ENCODE results near the gene CATSPER1. TPM values are rescaled to one million over a fixed set of nuclear protein-coding genes. Genes with fewer than 3 reads are reported as not detected.
A peak's percentile ranks its signal among the peaks of the same experiment; 100 is the strongest.

Gene CATSPER1
- total RNA-seq (2014; rRNA removed): 0.17 and 1.1 TPM in 2 replicates
- Bru-seq, nascent RNA: percentile 26 among the genes with signal in this experiment
- percentile 21 among the genes with signal in this experiment for BruChase-seq, experiment 1, labeled RNA remaining after a 6-hour chase
- BruChase-seq, experiment 2, labeled RNA remaining after a 2-hour chase: percentile 19 among the genes with signal in this experiment
- long read RNA-seq, partial matches to known transcripts: 0 of 1 reads
- long read RNA-seq, other reads (novel, unspliced or antisense): 1 of 1 reads

DNA sequence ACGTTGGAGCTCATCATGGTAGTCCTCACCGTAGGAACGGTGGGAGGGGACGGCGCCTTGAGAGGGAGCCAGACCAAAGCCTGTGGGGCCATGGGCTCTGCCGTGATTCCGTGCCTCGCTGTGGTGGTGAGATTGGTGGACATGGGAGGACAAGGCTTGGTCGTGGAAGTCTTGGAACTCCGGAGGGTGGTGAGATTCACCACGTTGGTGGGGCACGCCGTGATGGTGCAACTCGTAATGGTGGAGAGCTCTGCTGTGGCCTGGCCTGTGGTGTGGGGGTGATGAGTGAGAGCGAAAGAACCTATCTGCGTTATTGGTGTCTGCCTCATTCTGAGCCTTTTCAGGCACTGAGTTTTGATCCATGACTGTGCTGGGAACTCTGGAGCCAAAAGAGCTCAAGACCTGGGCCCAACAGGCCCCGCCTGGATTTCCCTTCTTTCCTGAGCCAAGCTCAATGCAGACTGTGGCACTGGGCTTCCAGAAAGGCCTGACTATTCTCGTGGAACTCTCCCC is at the start of gene CATSPER1:
Gene CATSPER1, minus strand, starts transcription at position 463 of the 513 bp plus-strand sequence. Its CDS starts 100 bp downstream, at position 363.
- no peak for ATAC-seq
- no peak within 1 kb of the TSS for H3K27ac ChIP-seq (ENCODE audit: low read length)
- BruUV-seq (replicated peaks): no TSS peak
- H3F3A ChIP-seq (ENCODE audit: low read length, unreplicated experiment): no peaks in the 10 kb centered on the region
- no peak for DNase-seq
- no peak within 1 kb of the TSS for H3K4me3 ChIP-seq (ENCODE audit: low read length)
- POLR2A ChIA-PET (ENCODE audit: unreplicated experiment): no interaction called here
- H4K20me1 ChIP-seq (ENCODE audit: low read length): no peaks in the 10 kb centered on the region
- intact Hi-C loops (cut with micrococcal nuclease): no loop called here
- H3K79me2 ChIP-seq (ENCODE audit: low read length): no peaks in the 10 kb centered on the region
- CTCF ChIA-PET: no interaction called here
- TF ChIP-seq EZH2phosphoT487 (IDR thresholded peaks at IDR 0.05; ENCODE audit: borderline replicate concordance, low read length): no peak
- TF ChIP-seq, protein P1, sequence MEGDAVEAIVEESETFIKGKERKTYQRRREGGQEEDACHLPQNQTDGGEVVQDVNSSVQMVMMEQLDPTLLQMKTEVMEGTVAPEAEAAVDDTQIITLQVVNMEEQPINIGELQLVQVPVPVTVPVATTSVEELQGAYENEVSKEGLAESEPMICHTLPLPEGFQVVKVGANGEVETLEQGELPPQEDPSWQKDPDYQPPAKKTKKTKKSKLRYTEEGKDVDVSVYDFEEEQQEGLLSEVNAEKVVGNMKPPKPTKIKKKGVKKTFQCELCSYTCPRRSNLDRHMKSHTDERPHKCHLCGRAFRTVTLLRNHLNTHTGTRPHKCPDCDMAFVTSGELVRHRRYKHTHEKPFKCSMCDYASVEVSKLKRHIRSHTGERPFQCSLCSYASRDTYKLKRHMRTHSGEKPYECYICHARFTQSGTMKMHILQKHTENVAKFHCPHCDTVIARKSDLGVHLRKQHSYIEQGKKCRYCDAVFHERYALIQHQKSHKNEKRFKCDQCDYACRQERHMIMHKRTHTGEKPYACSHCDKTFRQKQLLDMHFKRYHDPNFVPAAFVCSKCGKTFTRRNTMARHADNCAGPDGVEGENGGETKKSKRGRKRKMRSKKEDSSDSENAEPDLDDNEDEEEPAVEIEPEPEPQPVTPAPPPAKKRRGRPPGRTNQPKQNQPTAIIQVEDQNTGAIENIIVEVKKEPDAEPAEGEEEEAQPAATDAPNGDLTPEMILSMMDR (conservative IDR thresholded peaks at IDR 0.05; ENCODE audit: low read depth, low read length): no peak
- no peak for TF ChIP-seq EZH2 (IDR thresholded peaks at IDR 0.05; ENCODE audit: low read length, unreplicated experiment)
- no peak within 1 kb of the TSS for H3K4me2 ChIP-seq (ENCODE audit: low read length)
- peaks cover 17% of the 10 kb centered on the region for H3K4me1 ChIP-seq (ENCODE audit: insufficient read depth, low read length)
- H3K9me2 ChIP-seq (replicated peaks; ENCODE audit: low read length): no peaks in the 10 kb centered on the region
- no peak within 1 kb of the TSS for H3K9ac ChIP-seq (ENCODE audit: low read length)
- no peaks in the 10 kb centered on the region for H3K27me3 ChIP-seq (ENCODE audit: low read length)
- no peaks in the 10 kb centered on the region for H3K36me3 ChIP-seq (ENCODE audit: low read depth, low read length)
- no peaks in the 10 kb centered on the region for H3K9me3 ChIP-seq (ENCODE audit: low read length)
- no peak within 1 kb of the TSS for H2AFZ ChIP-seq (ENCODE audit: low read length)

DNA sequence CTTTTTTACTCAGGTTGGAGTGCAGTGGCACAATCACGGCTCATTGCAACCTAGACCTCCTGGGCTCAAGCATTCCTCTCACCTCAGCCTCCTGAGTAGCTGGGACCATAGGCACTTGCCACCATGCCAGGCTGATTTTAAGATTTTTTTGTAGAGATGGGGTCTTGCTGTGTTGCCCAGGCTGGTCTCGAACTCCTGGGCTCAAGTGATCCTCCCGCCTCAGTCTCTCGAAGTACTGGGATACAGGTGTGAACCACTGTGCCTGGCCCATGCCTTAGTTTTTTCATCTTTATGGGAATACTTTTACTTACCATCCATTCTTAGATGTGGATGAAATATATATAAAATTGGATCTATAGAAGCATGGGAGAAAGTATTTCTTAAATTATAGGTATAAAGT is 49.0 kb upstream of the CATSPER1 start:
- Histone ChIP-seq H2AFZ (ENCODE audit: low read length) (no peak overlapping the region), H3K9me2 (replicated peaks; ENCODE audit: low read length) (no peaks in the 10 kb centered on the region), H3K27me3 (ENCODE audit: low read length) (no peaks in the 10 kb centered on the region), H3K27ac (ENCODE audit: low read length) (no peak overlapping the region), H3K36me3 (ENCODE audit: low read depth, low read length) (no peaks in the 10 kb centered on the region; the same call in none of the 2 replicates), H3K4me2 (ENCODE audit: low read length) (no peak overlapping the region), H3K4me1 (ENCODE audit: insufficient read depth, low read length) (peaks cover 26% of the 10 kb centered on the region), H3K79me2 (ENCODE audit: low read length) (peaks cover 75% of the 10 kb centered on the region), H3K9ac (ENCODE audit: low read length) (no peak overlapping the region), H3K4me3 (ENCODE audit: low read length) (no peak overlapping the region), H3F3A (ENCODE audit: low read length, unreplicated experiment) (no peaks in the 10 kb centered on the region), H3K9me3 (ENCODE audit: low read length) (no peaks in the 10 kb centered on the region), H4K20me1 (ENCODE audit: low read length) (no peaks in the 10 kb centered on the region)
- ChIA-PET POLR2A (ENCODE audit: unreplicated experiment) (interaction anchor here (0.6 kb wide), 1 partner anchor 19 kb away, joined by 4 read pairs; no protein-coding TSS in a partner anchor), CTCF (no interaction called here)
- BruUV-seq (replicated peaks): no TSS peak
- ATAC-seq (no peak), DNase-seq (no peak)
- intact Hi-C loops (cut with micrococcal nuclease): no loop called here
- TF ChIP-seq EZH2phosphoT487 (IDR thresholded peaks at IDR 0.05; ENCODE audit: borderline replicate concordance, low read length): no peak
- TF ChIP-seq, protein P1 (conservative IDR thresholded peaks at IDR 0.05; ENCODE audit: low read depth, low read length): no peak
- TF ChIP-seq EZH2 (IDR thresholded peaks at IDR 0.05; ENCODE audit: low read length, unreplicated experiment): no peak

DNA sequence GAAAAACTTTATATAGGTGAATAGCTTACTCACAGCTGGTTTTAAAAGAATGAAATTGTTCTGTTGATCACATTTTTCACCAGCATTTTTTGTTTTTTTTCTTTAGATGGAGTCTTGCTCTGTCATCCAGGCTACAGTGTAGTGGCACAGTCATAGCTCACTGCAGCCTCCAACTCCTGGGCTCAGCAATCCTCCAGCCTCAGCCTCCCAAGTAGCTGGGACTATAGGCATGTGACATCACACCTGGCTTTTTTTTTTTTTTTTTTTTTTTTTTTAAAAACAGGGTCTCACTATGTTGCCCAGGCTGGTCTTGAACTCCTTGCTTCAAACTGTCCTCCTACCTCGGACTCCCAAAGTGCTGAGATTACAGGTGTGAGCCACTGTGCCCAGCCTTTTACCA is 47.4 kb upstream of the CATSPER1 start:
- peaks cover 7% of the 10 kb centered on the region for H3F3A ChIP-seq (ENCODE audit: low read length, unreplicated experiment)
- no peaks in the 10 kb centered on the region for H3K9me2 ChIP-seq (replicated peaks; ENCODE audit: low read length)
- no peak overlapping the region for H3K27ac ChIP-seq (ENCODE audit: low read length)
- H3K9ac ChIP-seq (ENCODE audit: low read length): no peak overlapping the region
- no peak for DNase-seq
- peaks cover 61% of the 10 kb centered on the region for H3K79me2 ChIP-seq (ENCODE audit: low read length)
- TF ChIP-seq, protein P1 (conservative IDR thresholded peaks at IDR 0.05; ENCODE audit: low read depth, low read length): no peak
- TF ChIP-seq EZH2 (IDR thresholded peaks at IDR 0.05; ENCODE audit: low read length, unreplicated experiment): no peak
- no peak for TF ChIP-seq EZH2phosphoT487 (IDR thresholded peaks at IDR 0.05; ENCODE audit: borderline replicate concordance, low read length)
- H3K36me3 ChIP-seq (ENCODE audit: low read depth, low read length): peaks cover 7% of the 10 kb centered on the region
- no peak overlapping the region for H3K4me3 ChIP-seq (ENCODE audit: low read length)
- peaks cover 25% of the 10 kb centered on the region for H3K4me1 ChIP-seq (ENCODE audit: insufficient read depth, low read length)
- CTCF ChIA-PET: no interaction called here
- POLR2A ChIA-PET (ENCODE audit: unreplicated experiment): interaction anchor here (0.6 to 0.7 kb wide), 2 partner anchors 158 to 240 kb away, joined by 3 to 24 read pairs; no protein-coding TSS in a partner anchor
- no peak overlapping the region for H2AFZ ChIP-seq (ENCODE audit: low read length)
- no peak overlapping the region for H3K4me2 ChIP-seq (ENCODE audit: low read length)
- no peaks in the 10 kb centered on the region for H3K9me3 ChIP-seq (ENCODE audit: low read length)
- intact Hi-C loops (cut with micrococcal nuclease): loop anchor here (5.0 kb wide), 1 partner anchor 39 kb away; no protein-coding TSS in a partner anchor
- no peaks in the 10 kb centered on the region for H4K20me1 ChIP-seq (ENCODE audit: low read length)
- no peak for ATAC-seq
- no peaks in the 10 kb centered on the region for H3K27me3 ChIP-seq (ENCODE audit: low read length)
- no TSS peak for BruUV-seq (replicated peaks)
